Uterus (tissue), 4 donors: ENCODE results near the gene MACROH2A1. TPM values are rescaled to one million over a fixed set of nuclear protein-coding genes. Genes with fewer than 3 reads are reported as not detected.

Experiments used
- DNase-seq, 2 donors: peaks; one replicate each; pipeline ENCODE4 v3.0.0-alpha.2; 2019 to 2020
- H3K27ac ChIP-seq, 2 donors: fragments of 200-600 bp; sonication (generic); 1 replicate in 1 of 2; 2 replicates in 1 of 2; pipeline ENCODE4 v1.5.1; 2016 to 2018
- H3K27me3 ChIP-seq, 2 donors: fragments of 200-600 bp; sonication (generic); one replicate each; pipeline ENCODE4 v1.5.1; 2018 to 2019; ENCODE audit warnings: control low read depth in 1 of 2
- H3K36me3 ChIP-seq, 2 donors: fragments of 200-600 bp; sonication (generic); one replicate each; pipeline ENCODE4 v1.5.1; 2019; ENCODE audit warnings: control low read depth in 1 of 2
- H3K4me1 ChIP-seq, 2 donors: fragments of 200-600 bp; sonication (generic); one replicate each; pipeline ENCODE4 v1.5.1; 2018 to 2019; ENCODE audit warnings: control low read depth in 1 of 2
- H3K4me3 ChIP-seq, 2 donors: fragments of 200-600 bp; sonication (generic); 1 replicate in 1 of 2; 2 replicates in 1 of 2; pipeline ENCODE4 v1.5.1; 2018 to 2019; ENCODE audit warnings: mild to moderate bottlenecking in 1 of 2
- H3K9me3 ChIP-seq, 2 donors: fragments of 200-600 bp; sonication (generic); one replicate each; pipeline ENCODE4 v1.5.1; 2019; ENCODE audit warnings: control low read depth in 1 of 2
- CTCF ChIP-seq, 4 experiments: fragments of 200-600 bp in 2 of 4; fragments of 450-650 bp in 2 of 4; sonication (generic) in 2 of 4; IDR thresholded peaks; one replicate each; pipeline ENCODE4 v1.5.1; 2016 to 2019; ENCODE audit warnings: antibody characterized with exemption in 4 of 4, mild to moderate bottlenecking in 2 of 4, moderate library complexity in 1 of 4
- POLR2A ChIP-seq, 2 donors: fragments of 450-650 bp; IDR thresholded peaks; one replicate each; pipeline ENCODE4 v1.6.1; 2016; ENCODE audit warnings: antibody characterized with exemption in 2 of 2, mild to moderate bottlenecking in 1 of 2, moderate library complexity in 1 of 2
- intact Hi-C: fragments of 100-400 bp; cut with DNase I; formaldehyde crosslinking; loops from one replicate; pipeline ENCODE4 v1.15.1; 2023; ENCODE audit warnings: low total_unique reads
- total RNA-seq, 4 donors: library from RNA; depleted of rRNA in 3 of 4; stranded (reverse); fragments of >200 nt in 3 of 4; gene quantifications; one replicate each; pipeline versions ENCODE4 v1.1.0 to v1.2.4, GENCODE V29; 2014 to 2023
- donor health status: DM: yes; HTN: yes; CAD: no.

Gene MACROH2A1
- total RNA-seq, 4 donors from 2014 or later: 121 to 200 (median 141) TPM

- Histone ChIP-seq H3K9me3 (no peaks in the 10 kb centered on the region), H3K27me3 (no peaks in the 10 kb centered on the region), H3K4me1 (no peaks in the 10 kb centered on the region), H3K27ac (no peak overlapping the region), H3K36me3 (no peaks in the 10 kb centered on the region), H3K4me3 (no peak overlapping the region)
- TF ChIP-seq POLR2A (IDR thresholded peaks at IDR 0.05) (no peak), CTCF (IDR thresholded peaks at IDR 0.05) (no peak)
- intact Hi-C loops: no loop called here
- no peak for DNase-seq
Observed at GRCh38 chr5:135307143-135307903, 91.7 kb downstream of the MACROH2A1 start.

GRCh38 chr5:135306557-135306956 is 92.5 kb downstream of the MACROH2A1 start:
- TF ChIP-seq POLR2A (IDR thresholded peaks at IDR 0.05): no peak
- TF ChIP-seq CTCF (IDR thresholded peaks at IDR 0.05): no peak
- H3K27ac ChIP-seq: no peak overlapping the region
- intact Hi-C loops: no loop called here
- no peaks in the 10 kb centered on the region for H3K4me1 ChIP-seq
- H3K36me3 ChIP-seq: no peaks in the 10 kb centered on the region
- no peaks in the 10 kb centered on the region for H3K27me3 ChIP-seq
- H3K9me3 ChIP-seq: no peaks in the 10 kb centered on the region
- DNase-seq: no peak
- no peak overlapping the region for H3K4me3 ChIP-seq

GRCh38 chr5:135304352-135305221 is 94.4 kb downstream of the MACROH2A1 start:
- Histone ChIP-seq H3K27me3 (no peaks in the 10 kb centered on the region), H3K27ac (no peak overlapping the region), H3K4me1 (no peaks in the 10 kb centered on the region), H3K9me3 (no peaks in the 10 kb centered on the region), H3K36me3 (no peaks in the 10 kb centered on the region), H3K4me3 (no peak overlapping the region)
- intact Hi-C loops: no loop called here
- TF ChIP-seq CTCF (IDR thresholded peaks at IDR 0.05): no peak
- no peak for TF ChIP-seq POLR2A (IDR thresholded peaks at IDR 0.05)
- no peak for DNase-seq

GRCh38 chr5:135303582-135304173 is 95.4 kb downstream of the MACROH2A1 start:
- intact Hi-C loops: no loop called here

More at GRCh38 chr5:135303582-135304173, 95.4 kb downstream of the MACROH2A1 start:
- H3K27me3 ChIP-seq: no peaks in the 10 kb centered on the region
- DNase-seq: no peak
- no peak overlapping the region for H3K4me3 ChIP-seq
- H3K36me3 ChIP-seq: no peaks in the 10 kb centered on the region
- no peaks in the 10 kb centered on the region for H3K4me1 ChIP-seq
- no peaks in the 10 kb centered on the region for H3K9me3 ChIP-seq
- H3K27ac ChIP-seq: no peak overlapping the region
- no peak for TF ChIP-seq CTCF (IDR thresholded peaks at IDR 0.05)
- TF ChIP-seq POLR2A (IDR thresholded peaks at IDR 0.05): no peak
